Tibial nerve (tissue), 4 donors: Measurements from ENCODE around the gene NKAIN4.

ENCODE experiments used
- EP300 ChIP-seq, 2 donors: sonication (generic); formaldehyde crosslinking; IDR thresholded peaks; one replicate each; pipeline ENCODE4 v1.6.1; 2017; ENCODE audit warnings: antibody characterized with exemption in 2 of 2, mild to moderate bottlenecking in 1 of 2
- POLR2A ChIP-seq, 2 donors: fragments of 450-650 bp; IDR thresholded peaks; one replicate each; pipeline ENCODE4 v1.6.1; 2017; ENCODE audit warnings: antibody characterized with exemption in 2 of 2, mild to moderate bottlenecking in 2 of 2, moderate library complexity in 2 of 2
- TF ChIP-seq, protein P1 (sequence below), 5 experiments: fragments of 200-600 bp in 3 of 5; fragments of 450-650 bp in 2 of 5; sonication (generic) in 3 of 5; IDR thresholded peaks; one replicate each; pipeline ENCODE4 v1.5.1; 2016 to 2019; ENCODE audit warnings: antibody characterized with exemption in 5 of 5, mild to moderate bottlenecking in 3 of 5, moderate library complexity in 2 of 5

DNA sequence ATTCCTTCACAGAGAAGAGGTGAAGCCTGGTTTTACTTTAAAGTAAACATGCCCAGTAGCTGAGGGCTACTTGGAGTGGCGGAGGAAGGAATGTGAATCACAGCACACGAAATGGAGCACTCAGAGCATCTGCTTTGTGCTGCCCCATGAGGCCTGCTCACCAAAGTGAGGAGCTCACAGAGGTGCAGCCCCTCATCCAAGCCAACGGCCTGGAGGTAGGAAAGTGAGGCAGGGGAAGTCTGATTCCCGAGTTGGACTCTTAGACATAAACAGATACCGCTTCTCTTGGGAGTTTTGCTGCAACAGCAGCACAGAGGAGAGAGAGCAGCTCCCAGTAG is 41.9 kb downstream of the NKAIN4 start:
- TF ChIP-seq POLR2A (IDR thresholded peaks at IDR 0.05) = no peak
- TF ChIP-seq, protein P1, sequence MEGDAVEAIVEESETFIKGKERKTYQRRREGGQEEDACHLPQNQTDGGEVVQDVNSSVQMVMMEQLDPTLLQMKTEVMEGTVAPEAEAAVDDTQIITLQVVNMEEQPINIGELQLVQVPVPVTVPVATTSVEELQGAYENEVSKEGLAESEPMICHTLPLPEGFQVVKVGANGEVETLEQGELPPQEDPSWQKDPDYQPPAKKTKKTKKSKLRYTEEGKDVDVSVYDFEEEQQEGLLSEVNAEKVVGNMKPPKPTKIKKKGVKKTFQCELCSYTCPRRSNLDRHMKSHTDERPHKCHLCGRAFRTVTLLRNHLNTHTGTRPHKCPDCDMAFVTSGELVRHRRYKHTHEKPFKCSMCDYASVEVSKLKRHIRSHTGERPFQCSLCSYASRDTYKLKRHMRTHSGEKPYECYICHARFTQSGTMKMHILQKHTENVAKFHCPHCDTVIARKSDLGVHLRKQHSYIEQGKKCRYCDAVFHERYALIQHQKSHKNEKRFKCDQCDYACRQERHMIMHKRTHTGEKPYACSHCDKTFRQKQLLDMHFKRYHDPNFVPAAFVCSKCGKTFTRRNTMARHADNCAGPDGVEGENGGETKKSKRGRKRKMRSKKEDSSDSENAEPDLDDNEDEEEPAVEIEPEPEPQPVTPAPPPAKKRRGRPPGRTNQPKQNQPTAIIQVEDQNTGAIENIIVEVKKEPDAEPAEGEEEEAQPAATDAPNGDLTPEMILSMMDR (IDR thresholded peaks at IDR 0.05) = no peak
- no peak for TF ChIP-seq EP300 (IDR thresholded peaks at IDR 0.05)
